Measurements from ENCODE around the gene FGFR2.

The FGFR2 gene

GRCh38 chr10:121459279-121459621, 139.0 kb downstream of the FGFR2 start:
- no peak for DNase-seq (ENCODE audit: low read depth in 1 of 2, low spot score in 1 of 2)

GRCh38 chr10:121457729-121458128, 140.5 kb downstream of the FGFR2 start:
- no peak for DNase-seq (ENCODE audit: low read depth in 1 of 2, low spot score in 1 of 2)

DNA sequence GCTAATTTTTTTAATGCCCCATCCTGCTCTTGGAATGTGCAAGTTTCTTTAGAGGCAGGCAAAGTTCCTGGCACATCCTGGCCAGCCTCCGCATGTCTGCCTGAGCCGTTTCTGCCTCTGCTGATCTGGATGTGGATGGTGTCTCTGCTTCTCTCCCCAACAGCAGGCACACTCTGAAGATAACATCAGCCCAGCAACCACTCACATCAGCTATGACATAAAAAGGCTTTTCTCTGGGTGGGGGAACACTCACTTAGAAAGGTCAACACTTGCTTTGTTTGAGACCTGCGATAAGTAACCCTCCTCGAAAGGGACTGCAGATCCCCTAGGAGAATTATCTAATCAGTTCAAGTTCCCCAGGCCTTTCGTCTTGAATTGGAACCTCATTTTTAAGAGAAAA, 142.9 kb downstream of the FGFR2 start:
- DNase-seq (ENCODE audit: low read depth in 1 of 2, low spot score in 1 of 2): no peak

DNA sequence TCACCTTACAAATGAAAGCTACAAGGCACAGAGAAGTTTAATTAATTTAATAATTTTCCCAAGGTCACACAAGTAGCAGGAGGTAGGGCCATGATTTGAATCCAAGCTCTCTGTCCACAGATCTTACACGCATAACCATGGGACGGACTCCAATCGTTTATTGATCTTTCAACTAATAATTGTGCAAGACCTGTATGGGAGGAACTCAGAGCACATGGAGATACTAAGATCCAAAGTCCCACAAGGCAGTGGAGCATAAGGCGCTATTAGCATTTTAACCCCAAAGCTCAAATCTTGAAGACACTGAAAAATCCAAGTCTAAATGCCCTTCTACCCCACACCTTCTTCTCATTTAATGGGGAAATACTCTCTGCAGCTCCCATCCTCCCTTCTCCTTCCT, 143.5 kb downstream of the FGFR2 start:
- no peak for DNase-seq (ENCODE audit: low read depth in 1 of 2, low spot score in 1 of 2)

GRCh38 chr10:121453160-121453559, 145.1 kb downstream of the FGFR2 start:
- no peak for DNase-seq (ENCODE audit: low read depth in 1 of 2, low spot score in 1 of 2)

GRCh38 chr10:121452581-121452980, 145.7 kb downstream of the FGFR2 start:
- DNase-seq (ENCODE audit: low read depth in 1 of 2, low spot score in 1 of 2): no peak

DNA sequence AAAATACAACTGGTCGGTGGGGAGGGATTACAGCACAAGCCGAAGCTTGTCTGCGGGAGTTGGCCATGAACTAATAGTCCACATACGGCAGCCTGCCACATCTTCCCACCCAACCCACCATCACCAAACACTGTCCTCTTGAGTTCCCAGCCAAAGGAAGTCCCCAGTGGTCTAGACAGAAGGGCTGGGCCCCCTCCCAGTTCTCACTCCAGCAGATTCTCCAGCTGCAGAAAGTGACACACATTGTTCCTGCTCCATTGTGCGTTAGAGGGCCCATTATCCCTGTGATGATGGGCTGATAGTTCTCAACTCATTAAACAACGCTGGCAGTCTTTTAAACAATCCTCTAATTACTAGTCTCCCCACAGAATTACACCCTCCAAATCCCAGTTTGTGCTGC, 148.0 kb downstream of the FGFR2 start:
- no peak for DNase-seq (ENCODE audit: low read depth in 1 of 2, low spot score in 1 of 2)

- DNase-seq (ENCODE audit: low read depth in 1 of 2, low spot score in 1 of 2): no peak
Observed at GRCh38 chr10:121449482-121449924, 148.7 kb downstream of the FGFR2 start.

- no peak for DNase-seq (ENCODE audit: low read depth in 1 of 2, low spot score in 1 of 2)
Observed at GRCh38 chr10:121448766-121449421, 149.3 kb downstream of the FGFR2 start.

GRCh38 chr10:121444520-121445165, 153.6 kb downstream of the FGFR2 start:
- DNase-seq (ENCODE audit: low read depth in 1 of 2, low spot score in 1 of 2): no peak

- DNase-seq (ENCODE audit: low read depth in 1 of 2, low spot score in 1 of 2): no peak
Observed at GRCh38 chr10:121442086-121442935, 155.9 kb downstream of the FGFR2 start.

DNA sequence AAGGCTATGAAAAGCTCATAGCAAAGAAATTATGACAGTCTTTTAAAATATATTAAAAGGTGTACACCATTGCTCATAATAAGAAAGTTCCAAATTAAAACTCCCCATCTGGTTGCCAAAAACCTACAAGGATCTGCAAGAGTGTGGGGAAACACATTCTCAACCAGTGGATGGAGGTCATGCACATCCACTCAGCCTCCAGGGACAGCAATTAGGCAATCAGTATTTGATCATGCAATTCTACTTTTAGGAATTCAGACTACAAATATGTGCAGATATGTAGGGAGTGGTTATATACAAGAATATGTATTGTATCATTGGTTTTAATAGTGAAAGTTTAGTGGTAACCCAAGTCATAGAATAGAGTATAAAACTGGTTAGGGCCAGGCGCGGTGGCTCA, 157.8 kb downstream of the FGFR2 start:
- DNase-seq (ENCODE audit: low read depth in 1 of 2, low spot score in 1 of 2): no peak

DNA sequence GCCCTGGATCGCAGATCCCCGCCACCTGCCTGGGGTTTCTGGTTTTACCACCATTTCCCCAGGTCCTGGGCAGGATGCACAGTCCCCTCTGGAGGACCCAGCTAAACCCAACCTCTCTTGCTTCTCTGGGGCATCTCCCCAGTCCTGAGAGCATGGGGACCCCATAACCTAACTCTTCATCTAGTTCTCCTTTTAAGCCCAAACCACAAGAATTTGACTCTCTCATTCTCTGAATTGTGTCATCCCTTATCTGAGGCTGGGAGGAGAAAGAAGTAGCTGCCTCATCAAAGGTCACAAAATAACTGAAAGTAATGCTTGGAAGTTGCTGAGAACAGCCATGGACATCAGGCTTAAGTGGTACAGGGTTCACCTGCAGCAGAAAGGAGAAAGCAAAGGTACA, 159.9 kb downstream of the FGFR2 start:
- no peak for DNase-seq (ENCODE audit: low read depth in 1 of 2, low spot score in 1 of 2)

DNA sequence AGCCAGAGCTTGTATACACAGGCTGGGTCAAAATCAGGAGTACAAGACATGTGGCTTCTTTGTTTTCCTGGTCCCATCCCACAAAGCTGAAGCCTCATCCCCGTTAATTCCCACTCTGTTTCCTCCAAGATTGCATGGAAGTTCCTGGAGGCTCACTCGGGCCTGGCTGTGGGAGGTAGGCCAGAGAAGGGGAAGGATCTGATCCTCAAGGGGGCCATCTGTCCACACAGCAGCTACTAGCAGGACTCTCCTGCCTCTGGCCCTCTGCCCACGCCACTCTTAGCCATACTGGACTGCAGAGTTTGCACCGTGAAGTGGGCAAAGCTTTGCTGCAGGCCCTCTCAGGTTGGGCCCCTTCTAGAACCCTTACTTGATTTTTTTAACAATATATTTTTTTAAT, 160.6 kb downstream of the FGFR2 start:
- DNase-seq (ENCODE audit: low read depth in 1 of 2, low spot score in 1 of 2): no peak

DNA sequence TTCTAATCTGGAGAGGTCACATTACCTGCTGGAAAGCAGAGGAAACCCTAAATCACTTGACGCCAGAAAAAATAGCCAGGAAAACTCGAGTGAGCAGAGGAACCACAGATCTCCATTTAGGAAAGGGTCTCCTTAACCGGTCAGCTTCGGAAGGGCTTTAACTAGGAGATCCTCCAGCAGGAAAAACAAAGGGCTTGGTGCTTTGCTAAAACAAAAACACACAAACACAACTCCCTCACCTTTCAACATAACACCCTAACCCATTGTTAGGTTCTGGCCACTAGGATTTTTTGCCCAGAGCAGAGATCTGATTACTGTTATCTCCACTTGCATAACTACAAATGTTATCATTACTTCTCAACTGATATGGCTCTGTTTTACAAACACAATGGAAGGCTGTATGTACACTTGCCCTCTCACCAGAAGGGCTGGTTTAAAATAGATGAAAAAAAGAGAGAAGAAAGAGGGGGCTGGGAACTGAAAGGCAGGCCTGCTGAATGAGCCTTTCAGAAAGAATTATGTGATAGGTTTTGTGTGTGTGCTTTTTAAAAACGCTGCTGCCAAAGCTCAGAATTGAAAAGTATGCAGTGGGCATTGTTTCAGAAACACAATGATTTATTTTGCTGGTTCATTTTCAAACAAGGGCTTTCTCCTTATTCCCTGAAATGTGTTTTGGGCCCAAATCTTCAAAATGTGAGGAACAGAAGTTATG, 161.5 kb downstream of the FGFR2 start:
- no peak for DNase-seq (ENCODE audit: low read depth in 1 of 2, low spot score in 1 of 2)

- DNase-seq (ENCODE audit: low read depth in 1 of 2, low spot score in 1 of 2): no peak
Observed at GRCh38 chr10:121436281-121436629, 162.0 kb downstream of the FGFR2 start.

DNA sequence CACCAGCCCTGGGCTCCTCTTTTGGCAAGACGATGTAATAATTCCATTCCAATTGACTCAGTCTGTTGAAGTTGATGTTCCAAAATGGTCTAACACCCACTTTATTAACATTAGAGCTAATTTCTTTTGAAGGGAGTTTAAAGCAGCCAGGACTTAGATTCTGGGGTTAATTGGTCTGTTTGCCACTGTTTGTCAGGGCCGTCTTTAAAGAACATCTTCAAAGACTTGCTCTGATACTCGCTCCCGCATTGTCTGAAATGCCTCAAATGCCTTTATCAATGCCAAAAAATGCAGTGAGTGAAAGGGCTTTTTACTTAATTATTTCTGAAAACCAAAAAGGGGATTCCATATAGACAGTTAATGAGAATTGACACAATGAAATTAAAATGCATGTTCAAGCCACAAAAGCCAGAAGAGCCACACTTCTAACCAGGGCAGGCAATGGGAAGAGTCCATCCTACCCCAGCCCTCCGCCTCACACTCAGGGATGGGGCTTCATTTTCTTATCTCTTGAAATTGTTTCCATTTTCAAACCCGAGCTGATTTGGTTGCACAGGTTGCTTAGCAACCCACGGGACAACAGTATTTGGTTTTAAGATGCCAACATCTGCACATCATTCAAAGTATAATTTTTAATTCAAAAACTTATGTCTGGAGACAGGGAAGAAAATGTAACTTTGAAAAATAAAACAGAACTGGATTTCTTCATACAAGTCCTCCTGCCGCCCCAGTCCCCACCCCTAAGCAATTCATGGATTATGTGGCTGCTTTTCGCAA, 163.0 kb downstream of the FGFR2 start:
- DNase-seq (ENCODE audit: low read depth in 1 of 2, low spot score in 1 of 2): no peak

DNA sequence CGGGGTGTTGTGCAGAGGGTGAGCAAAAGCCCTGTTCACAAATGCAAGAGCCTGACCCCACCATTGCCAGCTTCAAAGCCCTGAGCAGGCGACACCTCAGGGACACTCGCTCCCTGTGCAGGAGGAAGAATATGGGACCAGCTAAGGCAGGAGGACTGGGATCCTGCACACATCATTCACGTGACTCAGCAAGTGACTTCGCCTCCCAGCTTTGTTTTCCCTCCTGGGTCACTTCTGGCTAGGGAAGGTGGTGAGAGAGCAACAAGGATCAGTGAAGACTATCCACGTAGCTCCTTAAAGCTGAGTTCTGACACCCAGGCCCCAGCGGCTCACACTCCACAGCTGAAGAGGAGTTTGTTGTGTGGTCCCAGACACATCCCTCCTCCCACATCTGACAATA, 164.3 kb downstream of the FGFR2 start:
- no peak for DNase-seq (ENCODE audit: low read depth in 1 of 2, low spot score in 1 of 2)

GRCh38 chr10:121428867-121429266, 169.4 kb downstream of the FGFR2 start:
- DNase-seq (ENCODE audit: low read depth in 1 of 2, low spot score in 1 of 2): no peak

All from stimulated activated CD4-positive, alpha-beta T cell treated with anti-CD3 and anti-CD28 coated beads, Interleukin-15, amount 100 ng/mL, for 1 hour (primary cell).